Measurements from ENCODE around the gene CTIF. TPM values are rescaled to one million over a fixed set of nuclear protein-coding genes. Genes with fewer than 3 reads are reported as not detected.
A peak's percentile ranks its signal among the peaks of the same experiment; 100 is the strongest.

CTIF gene
- total RNA-seq, 1 experiment from 2014 or later = 26.5 TPM

GRCh38 chr18:48669180-48669675 is 130.4 kb downstream of the CTIF start:
- no peaks in the 10 kb centered on the region for H3K27me3 ChIP-seq (ENCODE audit: control insufficient read depth, insufficient read depth, low read length)
- H3K4me1 ChIP-seq (ENCODE audit: control insufficient read depth, insufficient read depth, low read length) = no peaks in the 10 kb centered on the region
- DNase-seq (ENCODE audit: low read depth, low spot score) (no peak), ATAC-seq (no peak)
- intact Hi-C loops (cut with micrococcal nuclease; ENCODE audit: unreplicated experiment) (no loop called here), in situ Hi-C loops (cut with HindIII; ENCODE audit: low pct_unique_long_range_greater_than_20kb, low sequenced_read_pairs) (no loop called here)
- H3K4me3 ChIP-seq (ENCODE audit: low read depth in 2 of 2, low read length in 2 of 2) = no peak overlapping the region
- no peak for TF ChIP-seq SIN3A (IDR thresholded peaks at IDR 0.05; ENCODE audit: borderline replicate concordance, insufficient read depth, low read depth, low read length)
- no peak for TF ChIP-seq REST (IDR thresholded peaks at IDR 0.05; ENCODE audit: insufficient read depth in 1 of 2, low read depth in 2 of 2, low read length in 1 of 2)
- TF ChIP-seq POLR2AphosphoS5 (IDR thresholded peaks at IDR 0.05; ENCODE audit: low read depth, low read length) = no peak
- no peak for TF ChIP-seq TCF7L2 (IDR thresholded peaks at IDR 0.05; ENCODE audit: low read depth, low read length)
- 0 out of 2 replicates have a peak, but pooled peaks have one; percentile 4 for TF ChIP-seq CTCF (IDR thresholded peaks at IDR 0.05)
- POLR2A ChIA-PET = no interaction called here
- no TSS peak for BruUV-seq (replicated peaks)
- no peak overlapping the region for H3K27ac ChIP-seq (ENCODE audit: low read length)
- CTCF ChIA-PET = no interaction called here
- H3K9me3 ChIP-seq (ENCODE audit: control insufficient read depth, insufficient read depth, low read depth, low read length) = no peaks in the 10 kb centered on the region
- no peaks in the 10 kb centered on the region for H3K36me3 ChIP-seq (ENCODE audit: control insufficient read depth, insufficient read depth, low read length)

- H3K27ac ChIP-seq (ENCODE audit: low read length) = no peak overlapping the region
- in situ Hi-C loops (cut with HindIII; ENCODE audit: low pct_unique_long_range_greater_than_20kb, low sequenced_read_pairs) (no loop called here), intact Hi-C loops (cut with micrococcal nuclease; ENCODE audit: unreplicated experiment) (loop anchor here (10.0 kb wide), 1 partner anchor 275 kb away; no protein-coding TSS in a partner anchor)
- POLR2A ChIA-PET = no interaction called here
- no peaks in the 10 kb centered on the region for H3K27me3 ChIP-seq (ENCODE audit: control insufficient read depth, insufficient read depth, low read length)
- BruUV-seq (replicated peaks) = no TSS peak
- CTCF ChIA-PET = interaction anchor here (0.6 kb wide), 1 partner anchor 139 kb away, joined by 3 read pairs; no protein-coding TSS in a partner anchor
- TF ChIP-seq REST (IDR thresholded peaks at IDR 0.05; ENCODE audit: insufficient read depth in 1 of 2, low read depth in 2 of 2, low read length in 1 of 2) (no peak), SIN3A (IDR thresholded peaks at IDR 0.05; ENCODE audit: borderline replicate concordance, insufficient read depth, low read depth, low read length) (no peak), CTCF (IDR thresholded peaks at IDR 0.05) (no peak)
- ATAC-seq (no peak), DNase-seq (ENCODE audit: low read depth, low spot score) (no peak)
- H3K9me3 ChIP-seq (ENCODE audit: control insufficient read depth, insufficient read depth, low read depth, low read length) = no peaks in the 10 kb centered on the region
- H3K36me3 ChIP-seq (ENCODE audit: control insufficient read depth, insufficient read depth, low read length) = no peaks in the 10 kb centered on the region
- no peaks in the 10 kb centered on the region for H3K4me1 ChIP-seq (ENCODE audit: control insufficient read depth, insufficient read depth, low read length)
- H3K4me3 ChIP-seq (ENCODE audit: low read depth in 2 of 2, low read length in 2 of 2) = no peak overlapping the region
Measured at GRCh38 chr18:48669991-48670750, 131.3 kb downstream of the CTIF start.
